Endothelial cell of umbilical vein (primary cell): ENCODE results near the gene ZNF511. TPM values are rescaled to one million over a fixed set of nuclear protein-coding genes. Genes with fewer than 3 reads are reported as not detected.

ENCODE experiments used
- BruUV-seq: library from RNA; stranded (reverse); fragments of 400-500 nt; replicated peaks from 2 replicates; lab custom pipeline; 2021; lab: Mats Ljungman, UMichigan
- CTCF ChIA-PET: fragments of 300-600, 350-600 bp; sonication (Branson Sonifier 250); formaldehyde crosslinking; loops from one replicate; lab custom pipeline; 2021; ENCODE audit warnings: antibody characterized with exemption, inconsistent platforms; lab: Charles Lee
- POLR2A ChIA-PET: fragments of 300-600, 350-600 bp; sonication (Branson Sonifier 250); formaldehyde crosslinking; loops from one replicate; lab custom pipeline; 2021; ENCODE audit warnings: antibody characterized with exemption, inconsistent platforms; lab: Charles Lee
- DNase-seq: peaks from one replicate; pipeline ENCODE4 v3.0.0-alpha.2; 2011; ENCODE audit warnings: low read depth, low spot score
- FAIRE-seq: peaks from 2 replicates; lab custom pipeline; 2011; peaks lifted over from hg19 to GRCh38; lab: Jason Lieb, UNC
- H2AFZ ChIP-seq: 2 replicates; pipeline ENCODE4 v1.6.0; 2012; ENCODE audit warnings: low read depth, low read length, control low read depth, inconsistent platforms
- H3K27ac ChIP-seq: 2 replicates; pipeline ENCODE4 v1.5.1; 2011; ENCODE audit warnings: low read depth, mild to moderate bottlenecking, control low read depth, low read length, moderate library complexity; ENCODE audit not compliant: insufficient read depth
- H3K27me3 ChIP-seq, 2 experiments: 2 replicates each; pipeline versions ENCODE4 v1.6.0 to v1.6.1; 2011; ENCODE audit warnings: low read length in 2 of 2, mixed read lengths in 1 of 2; ENCODE audit not compliant: control insufficient read depth in 2 of 2, insufficient read depth in 2 of 2
- H3K36me3 ChIP-seq, 2 experiments: 2 replicates in 1 of 2; 3 replicates in 1 of 2; pipeline ENCODE4 v1.5.1; 2011; ENCODE audit warnings: low read length in 2 of 2, mild to moderate bottlenecking in 1 of 2, moderate library complexity in 1 of 2; ENCODE audit not compliant: control insufficient read depth in 2 of 2, insufficient read depth in 2 of 2; ENCODE audit errors: extremely low read depth in 1 of 2
- H3K4me1 ChIP-seq: 3 replicates; pipeline ENCODE4 v1.5.1; 2011; ENCODE audit warnings: mild to moderate bottlenecking, low read length; ENCODE audit not compliant: control insufficient read depth, insufficient read depth; ENCODE audit errors: extremely low read depth
- H3K4me2 ChIP-seq: 2 replicates; pipeline ENCODE4 v1.6.1; 2011; ENCODE audit warnings: low read length, control low read depth, mixed read lengths; ENCODE audit not compliant: insufficient read depth
- H3K4me3 ChIP-seq, 3 experiments: fragments of 200-600 bp in 1 of 3; sonication (generic), shearing (Covaris generic) in 1 of 3; replicated peaks in 1 of 3; 2 replicates each; pipeline ENCODE4 v1.5.1; 2011 to 2016; ENCODE audit warnings: control low read depth in 3 of 3, low read length in 3 of 3, mild to moderate bottlenecking in 2 of 3, inconsistent platforms in 1 of 3, low read depth in 1 of 3, moderate library complexity in 1 of 3; ENCODE audit not compliant: insufficient read depth in 1 of 3
- H3K79me2 ChIP-seq: 2 replicates; pipeline ENCODE4 v1.6.0; 2012; ENCODE audit warnings: low read length, inconsistent platforms; ENCODE audit not compliant: control insufficient read depth, insufficient read depth
- H3K9ac ChIP-seq: replicated peaks from 2 replicates; pipeline ENCODE3; 2011; ENCODE audit warnings: low read length, control low read depth; ENCODE audit not compliant: insufficient read depth; ENCODE audit errors: extremely low read depth
- H3K9me1 ChIP-seq: replicated peaks from 3 replicates; pipeline ENCODE4 v1.6.0; 2011; ENCODE audit warnings: mild to moderate bottlenecking, low read length; ENCODE audit not compliant: control insufficient read depth, insufficient read depth; ENCODE audit errors: extremely low read depth
- H3K9me3 ChIP-seq: replicated peaks from 2 replicates; pipeline ENCODE4 v1.5.1; 2012; ENCODE audit warnings: low read length, inconsistent platforms; ENCODE audit not compliant: control insufficient read depth, insufficient read depth
- H4K20me1 ChIP-seq: replicated peaks from 2 replicates; pipeline ENCODE3; 2011; ENCODE audit warnings: mild to moderate bottlenecking, low read length; ENCODE audit not compliant: control insufficient read depth, insufficient read depth; ENCODE audit errors: extremely low read depth
- CTCF ChIP-seq, 2 donors: IDR thresholded peaks; 1 replicate in 1 of 2; 2 replicates in 1 of 2; pipeline ENCODE4 v1.5.1; 2011; ENCODE audit warnings: low read length in 2 of 2, mild to moderate bottlenecking in 2 of 2, moderate library complexity in 2 of 2, control low read depth in 1 of 2, inconsistent platforms in 1 of 2, low read depth in 1 of 2; ENCODE audit not compliant: insufficient read depth in 1 of 2; ENCODE audit errors: extremely low read depth in 1 of 2
- EZH2 ChIP-seq: IDR thresholded peaks from 2 replicates; pipeline ENCODE4 v1.6.1; 2012; ENCODE audit warnings: borderline replicate concordance, low read depth, mild to moderate bottlenecking, moderate library complexity, low read length, inconsistent platforms; ENCODE audit not compliant: severe bottlenecking
- FOS ChIP-seq: IDR thresholded peaks from 2 replicates; pipeline ENCODE4 v1.6.1; 2011; ENCODE audit warnings: mild to moderate bottlenecking, low read length, moderate library complexity, borderline replicate concordance; ENCODE audit not compliant: insufficient read depth
- GATA2 ChIP-seq: IDR thresholded peaks from 2 replicates; pipeline ENCODE4 v1.7.0; 2011; ENCODE audit warnings: low read depth, mild to moderate bottlenecking, moderate library complexity, mixed read lengths, low read length; ENCODE audit not compliant: insufficient read length, insufficient read depth
- JUN ChIP-seq: IDR thresholded peaks from 2 replicates; pipeline ENCODE4 v1.6.1; 2011; ENCODE audit warnings: borderline replicate concordance, low read depth; ENCODE audit not compliant: insufficient read length, insufficient read depth
- MAX ChIP-seq: IDR thresholded peaks from 2 replicates; pipeline ENCODE4 v1.6.1; 2011; ENCODE audit not compliant: insufficient read depth, insufficient read length
- MYC ChIP-seq: IDR thresholded peaks from one replicate; pipeline ENCODE4 v1.6.1; 2011; ENCODE audit warnings: mild to moderate bottlenecking, low read depth, low read length
- POLR2A ChIP-seq: IDR thresholded peaks from 2 replicates; pipeline ENCODE4 v1.6.1; 2012; ENCODE audit warnings: low read depth, mild to moderate bottlenecking, control low read depth, low read length
- POLR2AphosphoS5 ChIP-seq: IDR thresholded peaks from 2 replicates; pipeline ENCODE4 v1.6.1; 2012; ENCODE audit warnings: low read depth, mild to moderate bottlenecking, control low read depth, low read length, moderate library complexity; ENCODE audit not compliant: insufficient read depth
- dilution Hi-C: fragments of 300-500 bp; cut with MboI; formaldehyde crosslinking; loops from one replicate; pipeline ENCODE4 v1.15.0; 2019; ENCODE audit warnings: low sequenced_read_pairs; ENCODE audit not compliant: extremely low pct_ligation_motif_present
- intact Hi-C: fragments of 100-400 bp; cut with micrococcal nuclease; formaldehyde crosslinking; loops from one replicate; pipeline ENCODE4 v1.10.0; 2022
- polyA plus RNA-seq, 4 experiments: library from polyadenylated mRNA; depleted of rRNA in 3 of 4; stranded (reverse) in 3 of 4; unstranded in 1 of 4; fragments of >200 nt; gene quantifications; 2 replicates each; pipeline versions ENCODE4 v1.2.1 to v1.2.3, GENCODE V29; 2011 to 2012; ENCODE audit warnings: missing spikeins in 1 of 4
- total RNA-seq: library from RNA; stranded (reverse); gene quantifications from 2 replicates; pipeline ENCODE4 v1.2.3, GENCODE V29; 2021

Gene ZNF511
- total and polyA plus RNA-seq, 2 donors (not counting 3 experiments of a cell fraction or from before 2014, with no cell fraction given) = 25.6 to 37.9 TPM

- Histone ChIP-seq H4K20me1 (no peaks in the 10 kb centered on the region), H3K9ac (no peak overlapping the region), H3K36me3 (no peaks in the 10 kb centered on the region), H3K4me3 (no peak overlapping the region), H2AFZ (no peak overlapping the region), H3K27ac (no peak overlapping the region), H3K4me2 (no peak overlapping the region), H3K79me2 (no peaks in the 10 kb centered on the region), H3K9me3 (no peaks in the 10 kb centered on the region), H3K27me3 (peaks cover 34 to 46% of the 10 kb centered on the region in 2 experiments), H3K4me1 (peaks cover 2% of the 10 kb centered on the region), H3K9me1 (no peaks in the 10 kb centered on the region)
- DNase-seq (no peak), FAIRE-seq (no peak)
- TF ChIP-seq EZH2 = no peak
- dilution Hi-C loops (no loop called here), intact Hi-C loops (loop anchor here (5.0 kb wide), 2 partner anchors 110 to 385 kb away; partner anchors contain the start of gene CFAP46)
- POLR2A ChIA-PET = no interaction called here
- CTCF ChIA-PET = no interaction called here
- BruUV-seq = no TSS peak
These were observed 18.3 kb downstream of the ZNF511 start for GRCh38 chr10:133326745-133327650.

GRCh38 chr10:133327651-133328357 lies 19.1 kb downstream of the ZNF511 start:
- H3K4me2 ChIP-seq = no peak overlapping the region
- no peak overlapping the region for H3K9ac ChIP-seq
- no peak for TF ChIP-seq FOS
- TF ChIP-seq POLR2A = no peak
- TF ChIP-seq POLR2AphosphoS5 = no peak
- TF ChIP-seq EZH2 = no peak
- no peak for TF ChIP-seq MYC
- no peak for TF ChIP-seq GATA2
- TF ChIP-seq JUN = no peak
- no peak for TF ChIP-seq MAX
- TF ChIP-seq CTCF (IDR thresholded peaks at IDR 0.05; ENCODE audit: extremely low read depth in 1 of 2, insufficient read depth in 1 of 2, low read depth in 1 of 2, low read length in 2 of 2) = no peak
- H3K9me3 ChIP-seq = no peaks in the 10 kb centered on the region
- ChIA-PET CTCF (interaction anchor here (2.4 kb wide), 1 partner anchor 14 kb away, joined by 9 read pairs; no protein-coding TSS in a partner anchor), POLR2A (no interaction called here)
- H3K79me2 ChIP-seq = no peaks in the 10 kb centered on the region
- no peak overlapping the region for H3K27ac ChIP-seq
- H3K36me3 ChIP-seq = no peaks in the 10 kb centered on the region
- H3K4me3 ChIP-seq = no peak overlapping the region
- H2AFZ ChIP-seq = no peak overlapping the region
- no peaks in the 10 kb centered on the region for H4K20me1 ChIP-seq
- no peaks in the 10 kb centered on the region for H3K9me1 ChIP-seq
- H3K27me3 ChIP-seq = peaks cover 37 to 51% of the 10 kb centered on the region in 2 experiments
- dilution Hi-C loops = no loop called here
- FAIRE-seq = no peak
- H3K4me1 ChIP-seq = peaks cover 2% of the 10 kb centered on the region
- DNase-seq = no peak
- intact Hi-C loops = loop anchor here (2.0 to 5.0 kb wide), 5 partner anchors 29 to 386 kb away; partner anchors contain the start of genes CFAP46, ECHS1 and MTG1
- BruUV-seq = no TSS peak
